Heart left ventricle (tissue), 13 donors: ENCODE data around the gene TRIOBP.
"Not testable (repeated sequence)": the region's sequence is repeated elsewhere in the genome, so short reads cannot be mapped to it uniquely, and the experiment has no call there.

Source experiments
- CTCF ChIP-seq, 12 donors: fragments of 200-600 bp; sonication (generic) in 4 of 12; IDR thresholded peaks; one replicate each; pipeline versions ENCODE4 v1.5.0 to v1.8.0; 2018 to 2022; ENCODE audit warnings: antibody characterized with exemption in 12 of 12, mild to moderate bottlenecking in 5 of 12
- POLR2A ChIP-seq, 2 donors: fragments of 450-650 bp; IDR thresholded peaks; one replicate each; pipeline ENCODE4 v1.6.1; 2017; ENCODE audit warnings: antibody characterized with exemption in 2 of 2, mild to moderate bottlenecking in 2 of 2, moderate library complexity in 2 of 2
- donor health status: ischemic (EF 13 %, LVEDD 7.1; RV severe dilation, severe dysfunction).
- donor health status: DM: no; HTN: yes; CAD: no.
- donor health status: DM: no; HTN: no; CAD: no.
- donor health status: ischemic (EF 25% LVEDD 6.9; RV normal size, moderate dysfunction).
- donor health status: ischemic (EF 25% LVEDD 5.7; RV mildly dilated, moderate dysfunction).
- donor health status: ischemic (EF 35%, LVEDD 5.7; RV mildly dilated, moderate dysfunction).
- donor health status: nonischemic (EF 11% LVEDD 7.7; RV severe dilation, severe dysfunction).
- donor health status: DM: yes; HTN: yes; CAD: no.
- donor health status: PGD.
- donor health status: ischemic (EF 29% LVEDD 5.4; RV normal size, mild dysfunction).
- donor health status: nonischemic (EF 23%, LVEDD 6.1; RV moderate dilation, normal function).

GRCh38 chr22:37717746-37718305, 21.0 kb downstream of the TRIOBP start:
- not testable (repeated sequence) for TF ChIP-seq CTCF, POLR2A (IDR thresholded peaks at IDR 0.05)
